Smooth muscle cell (in vitro differentiated cells): Measurements from ENCODE around the gene COL23A1. TPM values are rescaled to one million over a fixed set of nuclear protein-coding genes. Genes with fewer than 3 reads are reported as not detected.

Experiments used
- DNase-seq: peaks from one replicate; lab custom pipeline; 2025; ENCODE audit not compliant: unreplicated experiment; lab: John Stamatoyannopoulos, UW
- H2AFZ ChIP-seq: fragments of 200-600 bp; sonication (generic); 2 replicates; pipeline ENCODE4 v1.6.0; 2016; ENCODE audit warnings: antibody characterized with exemption, low read depth, mild to moderate bottlenecking
- H3F3A ChIP-seq: fragments of 200-600 bp; sonication (generic); 2 replicates; pipeline ENCODE4 v1.6.0; 2017; ENCODE audit warnings: antibody characterized with exemption, low read depth
- H3K27ac ChIP-seq: fragments of 200-600 bp; sonication (generic); 2 replicates; pipeline ENCODE4 v1.5.1; 2016; ENCODE audit warnings: low read depth, mild to moderate bottlenecking
- H3K27me3 ChIP-seq: fragments of 200-600 bp; sonication (generic); 2 replicates; pipeline ENCODE4 v1.6.1; 2016; ENCODE audit warnings: low read depth, mild to moderate bottlenecking
- H3K36me3 ChIP-seq: fragments of 200-600 bp; sonication (generic); 2 replicates; pipeline ENCODE4 v1.5.1; 2016; ENCODE audit warnings: low read depth
- H3K4me1 ChIP-seq: fragments of 200-600 bp; sonication (generic); 2 replicates; pipeline ENCODE4 v1.5.1; 2016; ENCODE audit warnings: low read depth
- H3K4me2 ChIP-seq: fragments of 200-600 bp; sonication (generic); 2 replicates; pipeline ENCODE4 v1.6.0; 2016; ENCODE audit warnings: mild to moderate bottlenecking
- H3K4me3 ChIP-seq: fragments of 200-600 bp; sonication (generic); 2 replicates; pipeline ENCODE4 v1.5.1; 2016; ENCODE audit warnings: mild to moderate bottlenecking
- H3K79me2 ChIP-seq: fragments of 200-600 bp; sonication (generic); 2 replicates; pipeline ENCODE4 v1.6.0; 2016; ENCODE audit warnings: low read depth, mild to moderate bottlenecking
- H3K9ac ChIP-seq: fragments of 200-600 bp; sonication (generic); 2 replicates; pipeline ENCODE4 v1.6.0; 2016; ENCODE audit warnings: low read depth
- H3K9me3 ChIP-seq: fragments of 200-600 bp; sonication (generic); replicated peaks from 2 replicates; pipeline ENCODE4 v1.5.1; 2016; ENCODE audit warnings: low read depth
- H4K20me1 ChIP-seq: fragments of 200-600 bp; sonication (generic); 2 replicates; pipeline ENCODE4 v1.6.0; 2016; ENCODE audit warnings: low read depth
- CTCF ChIP-seq: fragments of 200-600 bp; sonication (generic); IDR thresholded peaks from 2 replicates; pipeline ENCODE4 v1.5.1; 2017; ENCODE audit warnings: borderline replicate concordance, mild to moderate bottlenecking, antibody characterized with exemption; ENCODE audit not compliant: insufficient read depth, poor library complexity, severe bottlenecking
- WGBS: methylation state at CpG from one replicate; pipeline ENCODE4 v1.1.7; 2016; ENCODE audit warnings: low lambda C conversion rate; 5-methylcytosine and 5-hydroxymethylcytosine counted together
- polyA plus RNA-seq: library from polyadenylated mRNA; unstranded; fragments of >200 nt; fragmentation: Nextera tagmentation; extraction: Ambion mirVana; gene quantifications from 2 replicates; pipeline ENCODE4 v1.2.1, GENCODE V29; 2016
- total RNA-seq: library from RNA; depleted of rRNA; stranded (reverse); fragments of >200 nt; gene quantifications from 2 replicates; pipeline ENCODE4 v1.2.3, GENCODE V29; 2014

The COL23A1 gene
- total and polyA plus RNA-seq, 2 experiments from 2014 or later = 5.3 to 27.4 TPM

- Histone ChIP-seq H3K27ac (no peak overlapping the region), H3K79me2 (no peaks in the 10 kb centered on the region), H3K27me3 (no peaks in the 10 kb centered on the region), H3K9me3 (peaks cover 3% of the 10 kb centered on the region), H3F3A (peaks cover 5% of the 10 kb centered on the region), H3K4me3 (no peak overlapping the region), H2AFZ (no peak overlapping the region), H3K4me1 (peaks cover 7% of the 10 kb centered on the region), H3K36me3 (no peaks in the 10 kb centered on the region), H4K20me1 (no peaks in the 10 kb centered on the region), H3K9ac (no peak overlapping the region), H3K4me2 (no peak overlapping the region)
- WGBS = 92% methylated on average over 33 of the region's 34 CpGs
- DNase-seq = no peak
- TF ChIP-seq CTCF = no peak
Observed at GRCh38 chr5:178286226-178287090, 303.7 kb downstream of the COL23A1 start.

- Histone ChIP-seq H3K79me2 (no peaks in the 10 kb centered on the region), H3K36me3 (no peaks in the 10 kb centered on the region), H2AFZ (no peak overlapping the region), H3K27me3 (no peaks in the 10 kb centered on the region), H3K27ac (no peak overlapping the region), H3K4me2 (no peak overlapping the region), H4K20me1 (no peaks in the 10 kb centered on the region), H3K4me3 (no peak overlapping the region), H3K9me3 (peaks cover 3% of the 10 kb centered on the region), H3K4me1 (peaks cover 7% of the 10 kb centered on the region), H3K9ac (no peak overlapping the region), H3F3A (peaks cover 5% of the 10 kb centered on the region)
- no peak for DNase-seq
- 93% methylated on average over 19 of the region's 19 CpGs for WGBS
- no peak for TF ChIP-seq CTCF
Observed at GRCh38 chr5:178285399-178286225, 304.6 kb downstream of the COL23A1 start.

GRCh38 chr5:178284996-178285395 is 305.2 kb downstream of the COL23A1 start:
- H3K79me2 ChIP-seq = no peaks in the 10 kb centered on the region
- H3K27ac ChIP-seq = no peak overlapping the region
- peaks cover 3% of the 10 kb centered on the region for H3K9me3 ChIP-seq
- H3K4me1 ChIP-seq = peaks cover 7% of the 10 kb centered on the region
- no peak overlapping the region for H3K9ac ChIP-seq
- TF ChIP-seq CTCF = no peak
- no peaks in the 10 kb centered on the region for H3K36me3 ChIP-seq
- H4K20me1 ChIP-seq = no peaks in the 10 kb centered on the region
- DNase-seq = no peak
- H3K4me3 ChIP-seq = no peak overlapping the region
- no peak overlapping the region for H2AFZ ChIP-seq
- H3K27me3 ChIP-seq = no peaks in the 10 kb centered on the region
- H3F3A ChIP-seq = peaks cover 5% of the 10 kb centered on the region
- H3K4me2 ChIP-seq = no peak overlapping the region
- 72% methylated on average over 7 of the region's 7 CpGs for WGBS
